ENCODE data around the gene CIRBP. TPM values are rescaled to one million over a fixed set of nuclear protein-coding genes. Genes with fewer than 3 reads are reported as not detected.

Gene CIRBP
- total RNA-seq, 1 donor from 2014 or later, result 184 TPM

DNA sequence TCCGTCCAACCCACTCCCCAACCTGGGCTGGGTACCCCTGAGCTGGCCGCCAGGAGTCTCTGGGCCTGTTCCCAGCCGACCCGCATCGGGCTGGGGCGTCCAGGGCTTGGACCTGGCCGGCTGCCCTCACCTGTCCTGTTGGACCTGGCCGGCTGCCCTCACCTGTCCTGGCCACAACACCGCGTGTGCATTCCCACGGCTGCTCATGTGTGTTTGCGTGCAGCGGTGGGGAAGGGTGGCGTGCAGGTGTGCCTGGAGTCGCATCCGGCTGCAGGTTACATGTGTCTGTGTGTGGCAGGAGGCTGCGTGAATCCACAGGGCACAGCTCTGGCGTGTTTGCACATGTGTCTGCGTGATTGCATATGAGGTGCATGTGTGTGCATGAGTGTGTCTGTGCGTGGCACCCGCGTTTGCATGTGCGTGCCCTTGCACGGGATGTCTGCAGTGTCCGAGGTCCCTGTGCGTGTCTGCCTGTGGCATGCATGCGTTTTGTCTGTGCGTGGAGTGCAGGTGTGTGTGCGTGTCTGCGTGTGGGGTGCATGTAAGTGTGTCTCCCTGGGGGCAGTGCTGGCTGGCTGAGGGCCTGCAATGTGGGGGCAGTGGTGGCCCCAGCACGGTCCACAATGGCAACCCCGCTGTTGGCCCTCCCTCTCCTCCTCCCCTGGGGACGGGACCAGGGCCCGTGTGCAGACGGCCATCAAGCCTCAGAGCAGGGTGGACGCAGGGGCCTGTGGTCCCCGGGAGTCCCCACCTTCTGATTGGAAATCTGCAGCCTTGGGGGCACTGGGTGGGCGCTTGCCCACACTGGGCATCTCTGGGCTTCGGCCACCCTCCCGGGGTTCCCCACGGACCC, 19.9 kb downstream of the CIRBP start:
- Histone ChIP-seq H3K9ac (ENCODE audit: low read length) (no peak overlapping the region), H3K79me2 (ENCODE audit: insufficient read depth, low read length) (no peaks in the 10 kb centered on the region), H3K9me3 (ENCODE audit: insufficient read depth, low read depth, low read length) (no peaks in the 10 kb centered on the region), H3K4me1 (ENCODE audit: insufficient read depth, low read length) (peaks cover 2% of the 10 kb centered on the region), H3K4me3 (ENCODE audit: insufficient read depth, low read depth, low read length) (no peak overlapping the region), H2AFZ (ENCODE audit: low read depth, low read length) (no peak overlapping the region), H3K4me2 (ENCODE audit: low read length) (no peak overlapping the region), H3K27me3 (ENCODE audit: insufficient read depth, low read length) (peaks cover 21% of the 10 kb centered on the region), H4K20me1 (ENCODE audit: insufficient read depth, low read length) (peaks cover 18% of the 10 kb centered on the region), H3K27ac (ENCODE audit: low read depth, low read length) (no peak overlapping the region), H3K36me3 (ENCODE audit: insufficient read depth, low read length) (no peaks in the 10 kb centered on the region)
- DNase-seq (ENCODE audit: low read depth), result no peak
- FAIRE-seq, result no peak
- H3K36me3 Mint-ChIP-seq (ENCODE audit: low read depth, unreplicated experiment), result no peaks in the 10 kb centered on the region
- H3K4me3 Mint-ChIP-seq (ENCODE audit: unreplicated experiment), result no peak overlapping the region
- TF ChIP-seq EZH2 (IDR thresholded peaks at IDR 0.05; ENCODE audit: insufficient read depth, low read length), result no peak
- TF ChIP-seq, protein P1, sequence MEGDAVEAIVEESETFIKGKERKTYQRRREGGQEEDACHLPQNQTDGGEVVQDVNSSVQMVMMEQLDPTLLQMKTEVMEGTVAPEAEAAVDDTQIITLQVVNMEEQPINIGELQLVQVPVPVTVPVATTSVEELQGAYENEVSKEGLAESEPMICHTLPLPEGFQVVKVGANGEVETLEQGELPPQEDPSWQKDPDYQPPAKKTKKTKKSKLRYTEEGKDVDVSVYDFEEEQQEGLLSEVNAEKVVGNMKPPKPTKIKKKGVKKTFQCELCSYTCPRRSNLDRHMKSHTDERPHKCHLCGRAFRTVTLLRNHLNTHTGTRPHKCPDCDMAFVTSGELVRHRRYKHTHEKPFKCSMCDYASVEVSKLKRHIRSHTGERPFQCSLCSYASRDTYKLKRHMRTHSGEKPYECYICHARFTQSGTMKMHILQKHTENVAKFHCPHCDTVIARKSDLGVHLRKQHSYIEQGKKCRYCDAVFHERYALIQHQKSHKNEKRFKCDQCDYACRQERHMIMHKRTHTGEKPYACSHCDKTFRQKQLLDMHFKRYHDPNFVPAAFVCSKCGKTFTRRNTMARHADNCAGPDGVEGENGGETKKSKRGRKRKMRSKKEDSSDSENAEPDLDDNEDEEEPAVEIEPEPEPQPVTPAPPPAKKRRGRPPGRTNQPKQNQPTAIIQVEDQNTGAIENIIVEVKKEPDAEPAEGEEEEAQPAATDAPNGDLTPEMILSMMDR (IDR thresholded peaks at IDR 0.05; ENCODE audit: insufficient read depth, low read depth, low read length), result no peak
- peaks cover 13% of the 10 kb centered on the region for H3K27me3 Mint-ChIP-seq (ENCODE audit: low read depth, unreplicated experiment)
- H3K4me1 Mint-ChIP-seq (ENCODE audit: low read depth, unreplicated experiment), result no peaks in the 10 kb centered on the region
- H3K9me3 Mint-ChIP-seq (ENCODE audit: unreplicated experiment), result no peaks in the 10 kb centered on the region
- H3K27ac Mint-ChIP-seq (ENCODE audit: unreplicated experiment), result no peak overlapping the region

DNA sequence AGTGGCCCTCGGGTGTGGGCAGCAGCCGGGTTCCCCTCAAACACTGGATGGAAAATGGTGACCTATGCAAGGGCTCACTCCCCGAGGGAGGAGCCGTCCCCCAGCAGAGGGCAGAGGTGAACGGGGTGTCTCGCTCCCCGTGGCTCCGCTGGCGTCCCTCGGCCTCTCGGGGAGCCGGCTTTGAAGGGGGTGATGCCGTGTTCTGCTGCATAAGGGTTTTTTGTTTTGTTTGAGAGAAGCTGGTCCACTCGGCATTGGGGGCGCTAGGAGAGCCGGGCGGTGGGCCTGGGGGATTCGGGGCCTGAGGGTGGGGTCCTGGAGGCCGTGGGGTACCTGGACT, 20.5 kb downstream of the CIRBP start:
- H3K27ac ChIP-seq (ENCODE audit: low read depth, low read length), result no peak overlapping the region
- H4K20me1 ChIP-seq (ENCODE audit: insufficient read depth, low read length), result peaks cover 12% of the 10 kb centered on the region
- DNase-seq (ENCODE audit: low read depth), result no peak
- Mint-ChIP-seq H3K9me3 (ENCODE audit: unreplicated experiment) (no peaks in the 10 kb centered on the region), H3K4me1 (ENCODE audit: low read depth, unreplicated experiment) (no peaks in the 10 kb centered on the region), H3K4me3 (ENCODE audit: unreplicated experiment) (no peak overlapping the region), H3K27me3 (ENCODE audit: low read depth, unreplicated experiment) (peaks cover 9% of the 10 kb centered on the region), H3K27ac (ENCODE audit: unreplicated experiment) (no peak overlapping the region), H3K36me3 (ENCODE audit: low read depth, unreplicated experiment) (no peaks in the 10 kb centered on the region)
- H2AFZ ChIP-seq (ENCODE audit: low read depth, low read length), result no peak overlapping the region
- H3K79me2 ChIP-seq (ENCODE audit: insufficient read depth, low read length), result no peaks in the 10 kb centered on the region
- H3K4me2 ChIP-seq (ENCODE audit: low read length), result no peak overlapping the region
- H3K9me3 ChIP-seq (ENCODE audit: insufficient read depth, low read depth, low read length), result no peaks in the 10 kb centered on the region
- no peak for TF ChIP-seq EZH2 (IDR thresholded peaks at IDR 0.05; ENCODE audit: insufficient read depth, low read length)
- TF ChIP-seq, protein P1 (IDR thresholded peaks at IDR 0.05; ENCODE audit: insufficient read depth, low read depth, low read length), result no peak
- peaks cover 17% of the 10 kb centered on the region for H3K27me3 ChIP-seq (ENCODE audit: insufficient read depth, low read length)
- H3K36me3 ChIP-seq (ENCODE audit: insufficient read depth, low read length), result no peaks in the 10 kb centered on the region
- no peak overlapping the region for H3K9ac ChIP-seq (ENCODE audit: low read length)
- no peak overlapping the region for H3K4me3 ChIP-seq (ENCODE audit: insufficient read depth, low read depth, low read length)
- H3K4me1 ChIP-seq (ENCODE audit: insufficient read depth, low read length), result peaks cover 2% of the 10 kb centered on the region
- FAIRE-seq, result no peak

DNA sequence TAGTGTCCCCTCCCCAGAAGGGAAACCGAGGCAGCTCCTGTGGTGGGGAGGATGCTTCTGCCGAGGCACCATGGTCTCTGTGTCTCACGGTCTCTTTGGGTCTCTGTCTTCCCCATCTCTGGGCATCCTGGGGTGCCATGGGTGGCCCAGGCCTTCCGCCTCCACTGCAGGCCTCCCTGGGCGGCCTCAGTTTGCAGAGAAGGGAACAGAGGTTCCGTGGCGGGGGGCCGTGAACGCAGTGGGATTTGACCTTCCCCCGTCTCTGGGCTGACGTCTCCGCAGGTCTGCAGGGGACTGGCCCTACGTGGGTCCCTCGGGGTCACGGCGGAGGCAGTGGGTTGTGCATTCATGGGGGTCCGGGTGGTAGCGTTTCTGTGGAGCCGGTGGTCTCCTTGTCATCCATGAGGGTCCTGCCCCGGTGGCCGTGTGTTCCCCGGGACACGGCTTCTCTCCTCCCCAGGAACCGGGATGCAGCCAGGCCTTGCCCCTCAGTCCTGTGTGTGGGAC, 21.1 kb downstream of the CIRBP start:
- no peak overlapping the region for H2AFZ ChIP-seq (ENCODE audit: low read depth, low read length)
- no peak for TF ChIP-seq EZH2 (IDR thresholded peaks at IDR 0.05; ENCODE audit: insufficient read depth, low read length)
- TF ChIP-seq, protein P1 (IDR thresholded peaks at IDR 0.05; ENCODE audit: insufficient read depth, low read depth, low read length), result no peak
- H3K27ac ChIP-seq (ENCODE audit: low read depth, low read length), result no peak overlapping the region
- H4K20me1 ChIP-seq (ENCODE audit: insufficient read depth, low read length), result peaks cover 6% of the 10 kb centered on the region
- H3K9me3 ChIP-seq (ENCODE audit: insufficient read depth, low read depth, low read length), result no peaks in the 10 kb centered on the region
- H3K4me2 ChIP-seq (ENCODE audit: low read length), result no peak overlapping the region
- H3K79me2 ChIP-seq (ENCODE audit: insufficient read depth, low read length), result no peaks in the 10 kb centered on the region
- H3K4me3 ChIP-seq (ENCODE audit: insufficient read depth, low read depth, low read length), result no peak overlapping the region
- no peaks in the 10 kb centered on the region for H3K4me1 Mint-ChIP-seq (ENCODE audit: low read depth, unreplicated experiment)
- H3K27ac Mint-ChIP-seq (ENCODE audit: unreplicated experiment), result no peak overlapping the region
- no peaks in the 10 kb centered on the region for H3K36me3 ChIP-seq (ENCODE audit: insufficient read depth, low read length)
- H3K4me1 ChIP-seq (ENCODE audit: insufficient read depth, low read length), result peaks cover 2% of the 10 kb centered on the region
- H3K27me3 Mint-ChIP-seq (ENCODE audit: low read depth, unreplicated experiment), result peaks cover 6% of the 10 kb centered on the region
- no peaks in the 10 kb centered on the region for H3K36me3 Mint-ChIP-seq (ENCODE audit: low read depth, unreplicated experiment)
- no peak overlapping the region for H3K4me3 Mint-ChIP-seq (ENCODE audit: unreplicated experiment)
- H3K9ac ChIP-seq (ENCODE audit: low read length), result no peak overlapping the region
- no peak for DNase-seq (ENCODE audit: low read depth)
- FAIRE-seq, result no peak
- H3K27me3 ChIP-seq (ENCODE audit: insufficient read depth, low read length), result peaks cover 11% of the 10 kb centered on the region
- no peaks in the 10 kb centered on the region for H3K9me3 Mint-ChIP-seq (ENCODE audit: unreplicated experiment)

All from astrocyte (in vitro differentiated cells and primary cell).